A549 (cell line): ENCODE results near the gene TUT1. TPM values are rescaled to one million over a fixed set of nuclear protein-coding genes. Genes with fewer than 3 reads are reported as not detected.

Source experiments
- ATAC-seq, 2 experiments: fragments of 200-7000 bp in 1 of 2; fragments of >200 bp in 1 of 2; cut with Nextera tagmentation in 1 of 2; cut with Tn5 transposase in 1 of 2; 3 replicates each; pipeline versions ENCODE4 v1.8.0 to v1.9.1; 2018 to 2020; ENCODE audit warnings: mild to moderate bottlenecking in 1 of 2, moderate library complexity in 1 of 2
- CTCF ChIA-PET: fragments of 300-600 bp; sonication (Branson Sonifier 250); formaldehyde crosslinking; extraction: SDS; loops from one replicate; lab custom pipeline; 2021; ENCODE audit warnings: antibody characterized with exemption, inconsistent platforms; lab: Yijun Ruan, JAX
- POLR2A ChIA-PET: fragments of 350-600 bp; formaldehyde crosslinking; extraction: SDS; loops from one replicate; lab custom pipeline; 2021; ENCODE audit warnings: antibody characterized with exemption, inconsistent platforms; lab: Yijun Ruan, JAX
- DNase-seq, 2 experiments: peaks; one replicate each; pipeline versions ENCODE4 v3.0.0 to v3.0.0-alpha.2; 2011 to 2016; ENCODE audit warnings: low read depth in 1 of 2, low spot score in 1 of 2
- FAIRE-seq: peaks from 2 replicates; lab custom pipeline; 2011; peaks lifted over from hg19 to GRCh38; lab: Jason Lieb, UNC
- H3K27ac ChIP-seq, 2 experiments: fragments of >200 bp; sonication (Bioruptor Twin); formaldehyde crosslinking; 3 replicates each; pipeline ENCODE4 v1.5.1; 2016 to 2017
- H3K4me1 ChIP-seq: fragments of >200 bp; sonication (Bioruptor Twin); formaldehyde crosslinking; 3 replicates; pipeline ENCODE4 v1.6.1; 2016
- H3K4me2 ChIP-seq: fragments of >200 bp; sonication (Bioruptor Twin); formaldehyde crosslinking; 3 replicates; pipeline ENCODE4 v1.6.1; 2016
- H3K4me3 ChIP-seq: fragments of >200 bp; sonication (Bioruptor Twin); formaldehyde crosslinking; 3 replicates; pipeline ENCODE4 v1.5.1; 2016
- H3K9me3 ChIP-seq: fragments of >200 bp; sonication (Bioruptor Twin); formaldehyde crosslinking; 3 replicates; pipeline ENCODE4 v1.6.1; 2016
- EHF ChIP-seq: fragments of 250-450 bp; sonication (Bioruptor Pico); IDR thresholded peaks from 2 replicates; pipeline ENCODE4 v1.5.0; 2020; ENCODE audit warnings: mild to moderate bottlenecking
- ESRRA ChIP-seq: fragments of 150-350 bp; IDR thresholded peaks from 2 replicates; pipeline ENCODE4 v1.6.1; 2014; ENCODE audit warnings: mild to moderate bottlenecking, low read length, borderline replicate concordance
- FOSB ChIP-seq: fragments of 250-450 bp; sonication (Bioruptor Pico); IDR thresholded peaks from 2 replicates; pipeline ENCODE4 v1.5.0; 2020; ENCODE audit warnings: mild to moderate bottlenecking, moderate library complexity
- FOSL2 ChIP-seq, 2 experiments: fragments of 450-650 bp in 1 of 2; fragments of >200 bp in 1 of 2; sonication (Bioruptor Twin) in 1 of 2; formaldehyde crosslinking; IDR thresholded peaks; 2 replicates each; pipeline versions ENCODE4 v1.5.0 to v1.6.1; 2016 to 2020; ENCODE audit warnings: mild to moderate bottlenecking in 1 of 2, moderate library complexity in 1 of 2
- FOXS1 ChIP-seq: fragments of 250-450 bp; sonication (Bioruptor Pico); IDR thresholded peaks from 2 replicates; pipeline ENCODE4 v1.5.0; 2020; ENCODE audit warnings: mild to moderate bottlenecking, moderate library complexity
- HDAC2 ChIP-seq: fragments of 200-600 bp; sonication (generic); IDR thresholded peaks from 2 replicates; pipeline ENCODE4 v1.6.1; 2016
- HEYL ChIP-seq: fragments of 250-450 bp; sonication (Bioruptor Pico); IDR thresholded peaks from 2 replicates; pipeline ENCODE4 v1.8.0; 2021; ENCODE audit warnings: mild to moderate bottlenecking, moderate library complexity
- KDM1A ChIP-seq: fragments of 200-600 bp; sonication (generic); IDR thresholded peaks from 2 replicates; pipeline ENCODE4 v1.6.1; 2016; ENCODE audit warnings: low read depth, mild to moderate bottlenecking
- KDM5A ChIP-seq: fragments of 200-600 bp; sonication (generic); IDR thresholded peaks from 2 replicates; pipeline ENCODE4 v1.6.1; 2016; ENCODE audit warnings: antibody characterized with exemption, mild to moderate bottlenecking
- MAZ ChIP-seq: fragments of 150-350 bp; IDR thresholded peaks from 2 replicates; pipeline ENCODE4 v1.6.1; 2014; ENCODE audit warnings: antibody characterized with exemption, low read depth, low read length, borderline replicate concordance
- NFE2L2 ChIP-seq: fragments of 150-350 bp; conservative IDR thresholded peaks from 2 replicates; pipeline ENCODE4 v1.6.1; 2014; ENCODE audit warnings: low read length
- RAD21 ChIP-seq, 2 experiments: fragments of >200 bp in 1 of 2; sonication (Bioruptor Twin) in 1 of 2; formaldehyde crosslinking in 1 of 2; IDR thresholded peaks in 1 of 2; conservative IDR thresholded peaks in 1 of 2; 2 replicates in 1 of 2; 3 replicates in 1 of 2; pipeline ENCODE4 v1.6.1; 2012 to 2018; ENCODE audit warnings: inconsistent platforms in 1 of 2
- RCOR1 ChIP-seq: fragments of 150-350 bp; IDR thresholded peaks from 2 replicates; pipeline ENCODE4 v1.6.1; 2014; ENCODE audit warnings: antibody characterized with exemption, low read length, low read depth
- TFCP2L1 ChIP-seq: fragments of 250-450 bp; sonication (Bioruptor Pico); IDR thresholded peaks from 2 replicates; pipeline ENCODE4 v1.5.0; 2021; ENCODE audit warnings: mild to moderate bottlenecking
- WGBS: methylation state at CpG from one replicate; pipeline ENCODE4 v1.1.6; 2017; ENCODE audit errors: missing lambda C conversion rate; 5-methylcytosine and 5-hydroxymethylcytosine counted together
- polyA plus RNA-seq, 4 experiments: library from polyadenylated mRNA; depleted of rRNA in 3 of 4; stranded (reverse); fragments of >200 nt; fragmentation: RNase III in 1 of 4; extraction: RNeasy Plus Mini Kit Qiagen cat#74134 plus additional on column Dnase treatment in 1 of 4; gene quantifications; 2 replicates in 3 of 4; 3 replicates in 1 of 4; pipeline ENCODE4 v1.2.3, GENCODE V29; 2011 to 2017
- TF ChIP-seq, protein P1 (sequence below): fragments of 250-450 bp; sonication (Bioruptor Pico); IDR thresholded peaks from 2 replicates; pipeline ENCODE4 v1.5.0; 2021; ENCODE audit warnings: mild to moderate bottlenecking, moderate library complexity, borderline replicate concordance
- TF ChIP-seq, protein P2 (sequence below): fragments of >200 bp; sonication (Bioruptor Twin); formaldehyde crosslinking; IDR thresholded peaks from 3 replicates; pipeline ENCODE4 v1.5.1; 2016
- TF ChIP-seq, protein P3 (sequence below): fragments of >200 bp; sonication (Bioruptor Twin); formaldehyde crosslinking; IDR thresholded peaks from 2 replicates; pipeline ENCODE4 v1.6.1; 2016
- TF ChIP-seq, protein P4 (sequence below): fragments of 200-600 bp; sonication (generic); IDR thresholded peaks from 2 replicates; pipeline ENCODE4 v1.6.1; 2016; ENCODE audit warnings: antibody characterized with exemption, mild to moderate bottlenecking, moderate library complexity

Gene TUT1
- polyA plus RNA-seq, 2 of the 4 experiments (the other 2 are of a cell fraction), result 11.1 to 15.5 TPM

DNA sequence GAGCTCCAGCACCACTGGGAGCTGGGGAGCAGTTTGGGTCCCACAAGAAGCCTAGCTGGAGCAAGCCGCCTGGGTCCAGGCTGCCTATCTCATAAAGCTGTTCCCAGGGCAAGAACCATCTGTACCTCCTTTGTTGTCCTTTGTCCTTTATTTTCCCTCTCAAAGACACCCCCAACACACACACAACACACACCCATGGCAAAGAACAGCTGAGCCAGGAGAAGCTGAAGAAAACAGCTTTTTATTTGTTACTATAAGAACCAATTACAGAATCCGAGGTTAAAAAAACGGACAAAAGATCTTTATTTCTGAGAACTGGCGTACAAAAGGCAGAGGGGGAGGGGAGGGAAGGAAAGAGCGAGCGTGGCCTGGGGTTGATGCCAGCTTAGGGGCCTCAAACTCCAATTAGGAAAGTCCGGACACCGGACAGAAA is 1.7 kb upstream of the TUT1 start:
- H3K4me1 ChIP-seq, result peaks cover 41% of the 10 kb centered on the region
- DNase-seq (no peak), FAIRE-seq (no peak), ATAC-seq (no peak)
- no peaks in the 10 kb centered on the region for H3K9me3 ChIP-seq
- TF ChIP-seq, protein P1, sequence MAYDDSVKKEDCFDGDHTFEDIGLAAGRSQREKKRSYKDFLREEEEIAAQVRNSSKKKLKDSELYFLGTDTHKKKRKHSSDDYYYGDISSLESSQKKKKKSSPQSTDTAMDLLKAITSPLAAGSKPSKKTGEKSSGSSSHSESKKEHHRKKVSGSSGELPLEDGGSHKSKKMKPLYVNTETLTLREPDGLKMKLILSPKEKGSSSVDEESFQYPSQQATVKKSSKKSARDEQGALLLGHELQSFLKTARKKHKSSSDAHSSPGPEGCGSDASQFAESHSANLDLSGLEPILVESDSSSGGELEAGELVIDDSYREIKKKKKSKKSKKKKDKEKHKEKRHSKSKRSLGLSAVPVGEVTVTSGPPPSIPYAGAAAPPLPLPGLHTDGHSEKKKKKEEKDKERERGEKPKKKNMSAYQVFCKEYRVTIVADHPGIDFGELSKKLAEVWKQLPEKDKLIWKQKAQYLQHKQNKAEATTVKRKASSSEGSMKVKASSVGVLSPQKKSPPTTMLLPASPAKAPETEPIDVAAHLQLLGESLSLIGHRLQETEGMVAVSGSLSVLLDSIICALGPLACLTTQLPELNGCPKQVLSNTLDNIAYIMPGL, result no peak
- TF ChIP-seq TFCP2L1 (CRISPR knock-in tag), result no peak
- no peak for TF ChIP-seq FOXS1 (CRISPR knock-in tag)
- TF ChIP-seq FOSL2 (IDR thresholded peaks at IDR 0.05), result no peak
- no peak for TF ChIP-seq FOSL2 (CRISPR knock-in tag; IDR thresholded peaks at IDR 0.05)
- no peak for TF ChIP-seq HDAC2
- TF ChIP-seq HEYL (CRISPR knock-in tag), result no peak
- no peak for TF ChIP-seq ESRRA
- TF ChIP-seq, protein P2, sequence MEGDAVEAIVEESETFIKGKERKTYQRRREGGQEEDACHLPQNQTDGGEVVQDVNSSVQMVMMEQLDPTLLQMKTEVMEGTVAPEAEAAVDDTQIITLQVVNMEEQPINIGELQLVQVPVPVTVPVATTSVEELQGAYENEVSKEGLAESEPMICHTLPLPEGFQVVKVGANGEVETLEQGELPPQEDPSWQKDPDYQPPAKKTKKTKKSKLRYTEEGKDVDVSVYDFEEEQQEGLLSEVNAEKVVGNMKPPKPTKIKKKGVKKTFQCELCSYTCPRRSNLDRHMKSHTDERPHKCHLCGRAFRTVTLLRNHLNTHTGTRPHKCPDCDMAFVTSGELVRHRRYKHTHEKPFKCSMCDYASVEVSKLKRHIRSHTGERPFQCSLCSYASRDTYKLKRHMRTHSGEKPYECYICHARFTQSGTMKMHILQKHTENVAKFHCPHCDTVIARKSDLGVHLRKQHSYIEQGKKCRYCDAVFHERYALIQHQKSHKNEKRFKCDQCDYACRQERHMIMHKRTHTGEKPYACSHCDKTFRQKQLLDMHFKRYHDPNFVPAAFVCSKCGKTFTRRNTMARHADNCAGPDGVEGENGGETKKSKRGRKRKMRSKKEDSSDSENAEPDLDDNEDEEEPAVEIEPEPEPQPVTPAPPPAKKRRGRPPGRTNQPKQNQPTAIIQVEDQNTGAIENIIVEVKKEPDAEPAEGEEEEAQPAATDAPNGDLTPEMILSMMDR, result no peak
- TF ChIP-seq, protein P3, sequence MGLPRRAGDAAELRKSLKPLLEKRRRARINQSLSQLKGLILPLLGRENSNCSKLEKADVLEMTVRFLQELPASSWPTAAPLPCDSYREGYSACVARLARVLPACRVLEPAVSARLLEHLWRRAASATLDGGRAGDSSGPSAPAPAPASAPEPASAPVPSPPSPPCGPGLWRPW, result no peak
- no peak for TF ChIP-seq MAZ
- TF ChIP-seq KDM1A, result no peak
- TF ChIP-seq RCOR1, result no peak
- TF ChIP-seq FOSB (CRISPR knock-in tag), result no peak
- TF ChIP-seq RAD21 (conservative IDR thresholded peaks at IDR 0.05 in 1 of 2, IDR thresholded peaks at IDR 0.05 in 1 of 2), result no peak
- no peak for TF ChIP-seq NFE2L2
- TF ChIP-seq EHF (CRISPR knock-in tag), result no peak
- TF ChIP-seq, protein P4, sequence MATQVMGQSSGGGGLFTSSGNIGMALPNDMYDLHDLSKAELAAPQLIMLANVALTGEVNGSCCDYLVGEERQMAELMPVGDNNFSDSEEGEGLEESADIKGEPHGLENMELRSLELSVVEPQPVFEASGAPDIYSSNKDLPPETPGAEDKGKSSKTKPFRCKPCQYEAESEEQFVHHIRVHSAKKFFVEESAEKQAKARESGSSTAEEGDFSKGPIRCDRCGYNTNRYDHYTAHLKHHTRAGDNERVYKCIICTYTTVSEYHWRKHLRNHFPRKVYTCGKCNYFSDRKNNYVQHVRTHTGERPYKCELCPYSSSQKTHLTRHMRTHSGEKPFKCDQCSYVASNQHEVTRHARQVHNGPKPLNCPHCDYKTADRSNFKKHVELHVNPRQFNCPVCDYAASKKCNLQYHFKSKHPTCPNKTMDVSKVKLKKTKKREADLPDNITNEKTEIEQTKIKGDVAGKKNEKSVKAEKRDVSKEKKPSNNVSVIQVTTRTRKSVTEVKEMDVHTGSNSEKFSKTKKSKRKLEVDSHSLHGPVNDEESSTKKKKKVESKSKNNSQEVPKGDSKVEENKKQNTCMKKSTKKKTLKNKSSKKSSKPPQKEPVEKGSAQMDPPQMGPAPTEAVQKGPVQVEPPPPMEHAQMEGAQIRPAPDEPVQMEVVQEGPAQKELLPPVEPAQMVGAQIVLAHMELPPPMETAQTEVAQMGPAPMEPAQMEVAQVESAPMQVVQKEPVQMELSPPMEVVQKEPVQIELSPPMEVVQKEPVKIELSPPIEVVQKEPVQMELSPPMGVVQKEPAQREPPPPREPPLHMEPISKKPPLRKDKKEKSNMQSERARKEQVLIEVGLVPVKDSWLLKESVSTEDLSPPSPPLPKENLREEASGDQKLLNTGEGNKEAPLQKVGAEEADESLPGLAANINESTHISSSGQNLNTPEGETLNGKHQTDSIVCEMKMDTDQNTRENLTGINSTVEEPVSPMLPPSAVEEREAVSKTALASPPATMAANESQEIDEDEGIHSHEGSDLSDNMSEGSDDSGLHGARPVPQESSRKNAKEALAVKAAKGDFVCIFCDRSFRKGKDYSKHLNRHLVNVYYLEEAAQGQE, result no peak
- no peak for TF ChIP-seq KDM5A
- H3K4me3 ChIP-seq, result no peak overlapping the region
- H3K27ac ChIP-seq, result no peak overlapping the region
- no peak overlapping the region for H3K4me2 ChIP-seq
- POLR2A ChIA-PET, result interaction anchor here (1.3 to 3.8 kb wide), 6 partner anchors 8 to 248 kb away, joined by 4 to 75 read pairs (median 25); partner anchors contain the start of genes C11orf98, CSKMT, GANAB and MTA2
- CTCF ChIA-PET, result interaction anchor here (0.8 to 4.9 kb wide), 17 partner anchors 8 to 269 kb away, joined by 3 to 32 read pairs (median 5); partner anchors contain the start of genes B3GAT3, EML3, MTA2 and ROM1
- WGBS, result 56% methylated on average over 8 of the region's 8 CpGs
